NCI-H510A treated with DMSO at 0.1 percent for 48 hours (cell line): ENCODE measurements around the gene ATP2B3.

Source experiments
- DNase-seq: peaks from one replicate; lab custom pipeline; 2025; lab: John Stamatoyannopoulos, UW

Gene ATP2B3

DNA sequence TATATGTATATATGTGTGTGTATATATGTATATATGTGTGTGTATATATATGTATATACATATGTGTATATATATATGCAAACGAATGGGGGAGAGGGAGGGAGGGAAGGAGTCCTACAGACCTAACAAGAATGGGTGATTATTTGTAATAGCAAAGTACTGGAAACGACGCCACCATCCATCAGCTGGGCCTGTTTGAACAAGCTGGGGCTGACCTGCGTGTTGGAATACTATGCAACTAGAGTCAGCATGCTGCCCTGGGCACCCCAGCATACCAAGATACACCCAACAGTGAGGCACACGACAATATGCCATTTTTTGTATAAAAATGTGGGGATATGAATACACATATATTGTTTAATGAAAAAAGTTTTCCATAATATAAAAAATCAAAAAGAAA is 103.1 kb downstream of the ATP2B3 start:
- no peak for DNase-seq

DNA sequence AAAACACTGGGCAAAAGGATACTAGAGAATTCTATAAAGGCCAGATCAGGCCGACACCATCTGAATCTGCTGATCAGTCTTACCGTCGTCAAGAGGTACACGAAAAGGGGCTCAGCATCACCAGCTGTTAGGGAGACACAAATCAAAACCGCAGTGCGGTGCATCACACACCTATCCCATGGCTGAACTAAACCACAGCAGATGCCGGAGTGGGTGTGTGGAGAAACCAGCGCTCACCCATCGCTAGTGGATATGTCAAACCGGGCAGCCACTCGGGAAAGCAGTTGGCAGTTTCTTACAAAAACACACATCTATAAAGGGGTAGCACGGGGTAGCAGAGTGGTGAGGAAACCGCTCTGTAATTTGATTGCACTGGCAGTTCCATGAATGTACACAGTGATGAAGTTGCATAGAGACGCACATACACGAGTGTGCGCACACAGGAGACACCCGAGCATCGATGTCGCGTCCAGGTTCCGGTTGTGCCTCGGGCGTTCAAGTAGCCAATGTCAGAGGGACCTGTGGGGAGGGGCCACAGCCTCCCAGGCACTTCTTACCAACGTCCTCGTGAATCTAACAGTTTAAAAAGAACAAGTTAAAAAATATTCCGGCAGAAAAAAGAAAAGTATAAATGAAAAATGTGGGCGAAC is 104.6 kb downstream of the ATP2B3 start:
- no peak for DNase-seq

DNA sequence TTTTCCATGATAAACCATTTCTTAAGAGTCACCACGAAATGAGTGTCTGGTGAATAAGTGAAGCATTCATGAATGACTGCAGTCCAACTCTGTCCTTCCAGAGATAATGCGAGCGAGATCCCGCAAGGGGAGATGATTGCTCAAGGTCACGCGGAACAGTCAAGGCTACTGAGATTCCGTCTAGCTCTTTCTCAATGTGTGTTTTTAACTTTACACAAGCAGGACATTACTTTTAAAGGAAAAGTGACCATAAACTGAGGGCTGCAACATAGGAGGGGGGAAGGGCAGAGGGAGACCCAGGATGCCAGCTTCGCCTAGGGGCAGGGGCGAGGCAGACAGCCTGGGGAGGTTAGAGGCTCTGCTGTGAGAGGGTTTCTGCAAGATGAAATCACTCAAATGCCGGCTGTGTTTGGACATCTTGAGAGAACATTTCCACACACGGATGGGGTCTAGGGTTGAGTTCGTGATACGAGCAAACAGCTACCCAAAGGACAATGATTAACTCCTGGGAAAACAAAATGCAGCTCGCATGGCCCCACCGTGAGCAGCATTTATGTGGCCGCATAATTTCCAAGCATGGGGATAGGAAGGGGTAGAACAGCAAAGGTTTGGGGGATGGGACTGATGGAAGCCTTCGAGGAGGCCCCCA is 105.3 kb downstream of the ATP2B3 start:
- DNase-seq, result no peak

DNA sequence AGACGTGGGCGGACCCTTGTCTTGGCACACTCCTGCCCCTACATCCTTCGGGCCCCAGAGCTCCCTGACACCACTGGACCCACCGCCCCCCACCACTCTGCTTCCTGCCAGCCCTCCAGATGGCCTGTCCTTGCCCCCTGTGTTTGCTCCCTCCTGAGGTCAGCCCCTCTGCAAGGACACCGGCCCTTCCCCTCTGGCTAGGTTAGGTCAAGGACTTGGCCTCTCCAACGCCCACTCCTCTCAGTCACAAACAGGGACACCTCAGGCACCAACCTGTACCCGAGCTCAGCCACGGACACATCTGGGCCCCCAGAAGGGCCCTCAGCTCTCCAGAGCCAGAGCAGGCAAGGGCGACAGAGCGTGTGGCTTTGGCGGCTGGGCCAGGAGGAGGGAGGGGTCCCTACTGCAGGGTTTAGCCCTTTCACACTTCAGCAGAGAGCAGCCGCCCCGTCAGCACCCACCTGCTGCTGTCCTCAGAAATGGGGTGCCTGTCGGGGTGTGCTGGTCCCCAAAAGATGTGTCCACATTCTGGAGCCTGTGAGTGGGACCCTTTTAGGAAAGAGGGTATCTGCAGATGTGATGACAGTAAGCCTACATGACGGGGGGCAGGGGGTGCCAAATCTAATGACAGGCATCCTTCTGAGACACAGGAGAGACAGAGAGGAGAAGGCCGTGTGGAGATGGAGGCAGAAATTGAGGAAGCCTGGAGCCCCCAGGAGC is 106.0 kb downstream of the ATP2B3 start:
- DNase-seq, result no peak

DNA sequence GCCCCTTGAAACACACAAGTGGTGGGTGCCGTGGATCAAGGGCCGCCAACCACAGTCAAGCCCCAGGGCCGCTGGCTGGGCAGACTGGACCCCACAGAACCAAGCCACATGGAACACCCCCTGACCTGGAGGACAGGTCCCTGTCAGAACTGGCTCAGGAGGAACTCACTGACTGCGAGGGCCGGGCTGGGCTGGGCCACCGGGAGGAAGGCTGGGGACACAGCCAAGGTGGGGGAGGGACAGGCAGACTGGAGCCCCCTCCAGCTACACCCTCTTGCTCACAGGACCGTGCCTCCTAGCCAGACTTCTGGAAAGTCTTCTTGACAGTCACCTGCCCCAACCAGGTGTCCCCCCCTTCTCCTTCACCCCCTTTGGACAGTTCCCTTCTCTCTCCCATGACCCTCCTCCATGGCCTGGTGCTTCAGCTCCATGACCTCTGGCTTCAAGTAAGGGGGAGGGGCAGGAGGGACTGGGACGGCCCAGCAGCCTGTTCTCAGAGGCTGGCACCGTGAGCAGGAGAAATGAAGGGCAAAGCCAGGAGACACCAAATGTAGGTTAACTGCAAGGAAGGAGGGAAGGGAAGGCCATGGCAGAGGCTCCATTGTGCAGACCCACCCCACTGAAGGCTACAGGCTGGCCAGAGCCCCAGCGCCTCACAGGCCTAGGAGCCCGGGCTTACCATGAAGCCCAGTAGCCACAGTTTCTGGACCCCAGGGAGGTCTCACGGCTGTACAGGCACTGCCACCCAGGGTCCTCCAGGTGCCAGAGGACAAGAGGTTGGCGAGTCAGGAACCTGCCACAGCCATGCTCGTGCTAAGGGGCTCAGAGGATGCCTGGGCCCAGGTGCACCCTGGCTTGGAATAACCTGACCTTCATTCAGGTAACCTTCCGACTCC is 107.0 kb downstream of the ATP2B3 start:
- DNase-seq, result no peak

DNA sequence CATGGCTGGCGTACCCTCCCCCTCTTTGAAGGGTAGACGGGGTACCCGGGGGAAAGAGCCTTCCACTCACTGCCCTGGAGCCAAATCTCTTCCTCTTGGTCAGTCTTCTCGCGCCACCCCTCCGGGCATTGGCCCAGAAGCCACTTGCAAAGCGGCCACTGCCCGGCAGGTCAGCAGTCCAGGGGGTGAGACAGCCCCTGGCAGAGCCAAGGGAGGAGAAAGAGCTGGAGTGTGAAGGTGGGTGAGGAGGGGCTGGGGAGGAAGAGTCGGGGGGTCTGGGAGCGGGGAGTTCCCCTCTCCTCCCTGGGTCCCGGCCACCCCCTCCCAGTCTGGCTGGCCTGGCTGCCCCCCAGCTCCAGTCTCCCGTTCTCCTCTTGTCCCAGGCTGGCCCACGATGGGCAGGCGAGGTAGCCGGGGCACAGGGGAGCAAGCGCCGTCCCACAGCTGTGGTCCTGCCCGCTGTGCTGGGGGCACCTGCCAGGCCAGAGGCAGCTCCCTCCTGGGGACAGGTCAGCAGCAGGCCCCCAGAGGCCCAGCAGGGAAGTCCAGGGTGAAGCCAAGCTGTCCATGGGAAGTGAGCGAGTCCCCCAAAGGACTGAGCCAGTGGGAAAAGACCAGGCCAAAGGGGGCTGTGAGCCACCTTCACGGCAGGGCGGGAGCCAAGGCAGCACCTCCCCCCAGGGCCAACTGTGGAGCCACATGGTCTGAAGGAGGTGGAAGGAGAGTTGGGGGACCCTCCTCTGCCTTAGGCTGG is 108.0 kb downstream of the ATP2B3 start:
- no peak for DNase-seq

DNA sequence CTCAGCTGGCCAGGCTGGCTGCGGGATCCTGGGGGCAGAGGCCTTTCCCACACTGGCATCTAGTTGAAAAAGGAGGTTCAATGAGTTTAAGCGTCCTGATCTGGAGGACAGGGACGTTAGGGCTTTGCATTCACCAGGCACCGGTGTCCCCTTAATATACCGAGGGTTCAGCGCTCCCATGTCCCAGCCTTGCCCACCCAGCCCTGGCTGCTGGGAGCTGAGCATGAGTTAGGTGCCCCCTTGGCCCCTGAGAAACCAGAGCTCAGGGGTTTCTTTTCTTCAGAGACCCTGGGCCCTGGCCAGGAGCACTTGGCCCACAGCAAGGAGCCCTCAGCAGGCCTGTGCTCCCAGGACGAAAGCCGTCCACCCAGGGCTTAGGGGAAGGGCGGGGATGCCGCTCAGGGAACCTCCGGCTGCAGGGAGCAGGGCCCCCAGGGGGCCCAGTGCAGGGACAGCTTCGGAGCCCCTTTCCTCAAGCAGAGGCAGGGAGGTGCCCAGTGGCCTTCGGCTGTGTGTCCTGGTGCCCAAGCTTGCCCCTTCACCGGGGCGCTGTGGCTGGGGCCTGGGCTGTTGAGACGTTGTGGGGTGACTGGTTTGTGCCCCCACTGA is 108.7 kb downstream of the ATP2B3 start:
- DNase-seq, result no peak

DNA sequence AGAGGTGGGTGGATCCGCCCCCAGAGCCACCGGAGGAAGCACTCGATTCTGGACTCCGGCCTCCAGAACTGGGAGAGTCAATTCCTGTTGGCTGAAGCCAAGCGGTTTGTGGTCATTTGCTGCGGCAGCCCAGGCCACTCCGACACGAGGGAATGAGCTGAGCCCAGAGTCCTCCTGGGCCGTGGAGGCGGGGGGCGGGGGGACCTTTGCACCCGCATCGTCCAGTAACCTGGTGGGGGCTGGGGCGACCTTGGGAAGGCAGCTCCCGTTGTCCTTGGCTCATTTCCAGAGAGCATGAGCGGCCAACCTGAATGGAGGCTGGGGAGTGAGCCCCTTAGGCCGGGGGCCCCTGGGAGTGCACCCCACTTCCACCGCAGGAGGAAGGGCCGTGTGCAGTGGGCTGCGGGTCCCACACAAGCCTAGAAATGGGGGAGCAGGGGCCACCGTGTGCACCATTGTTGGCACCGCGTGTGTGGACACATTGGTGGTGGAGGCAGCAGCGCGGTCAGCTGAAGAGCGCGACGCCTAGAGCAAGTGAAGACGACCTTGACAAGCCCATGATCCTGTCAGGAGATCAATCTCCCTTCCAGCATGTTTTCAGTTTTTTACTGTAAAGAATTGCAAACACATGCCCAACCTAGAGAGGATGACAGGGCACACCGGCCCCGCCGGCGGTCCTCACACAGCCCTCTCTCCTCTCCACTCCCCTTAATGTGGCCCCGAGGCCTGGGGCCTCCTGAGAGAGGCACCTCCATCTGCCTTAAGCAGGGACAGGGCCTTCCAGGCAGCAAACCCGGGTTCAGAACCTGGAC is 109.6 kb downstream of the ATP2B3 start:
- no peak for DNase-seq

DNA sequence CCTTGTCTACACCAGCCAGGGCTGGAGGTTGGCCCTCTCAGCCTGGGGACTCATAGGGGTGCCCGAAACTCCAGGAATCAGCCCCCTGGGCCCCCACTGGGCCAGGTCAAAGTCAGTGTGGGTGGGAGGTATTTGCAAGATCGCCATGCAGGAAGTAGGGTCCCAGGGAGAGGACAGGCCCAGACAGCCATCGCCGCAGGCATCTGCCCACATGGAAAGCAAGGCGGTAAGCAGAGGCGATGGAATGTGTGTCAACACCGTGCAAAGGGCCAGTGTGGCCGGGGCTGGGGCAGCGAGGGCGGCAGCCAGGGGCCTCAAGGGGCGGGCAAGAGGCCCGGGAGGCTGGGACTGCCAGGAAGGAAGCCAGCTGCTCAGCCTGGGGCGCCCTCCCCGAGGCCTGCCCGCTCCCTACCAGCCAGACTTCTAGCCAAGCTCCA is 110.3 kb downstream of the ATP2B3 start:
- DNase-seq, result no peak

DNA sequence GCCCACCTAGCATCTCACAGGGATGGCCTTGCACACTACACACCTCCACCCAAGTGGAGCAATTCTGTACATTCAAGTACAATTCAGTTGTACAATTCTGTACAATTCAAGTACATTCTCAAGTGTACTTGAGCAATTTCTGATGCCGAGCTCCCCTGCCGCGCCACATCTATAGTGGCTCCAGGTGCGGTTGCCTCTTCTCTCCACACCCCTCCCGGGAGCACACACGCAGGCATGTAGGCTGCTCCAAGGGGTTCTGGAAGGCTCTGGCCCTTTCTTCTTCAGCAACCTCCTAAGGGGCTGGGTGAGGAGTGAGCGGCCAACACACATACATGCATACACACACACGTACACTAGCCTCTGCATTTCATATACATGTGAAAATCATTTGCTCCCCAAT is 110.7 kb downstream of the ATP2B3 start:
- DNase-seq, result peak; percentile 34

DNA sequence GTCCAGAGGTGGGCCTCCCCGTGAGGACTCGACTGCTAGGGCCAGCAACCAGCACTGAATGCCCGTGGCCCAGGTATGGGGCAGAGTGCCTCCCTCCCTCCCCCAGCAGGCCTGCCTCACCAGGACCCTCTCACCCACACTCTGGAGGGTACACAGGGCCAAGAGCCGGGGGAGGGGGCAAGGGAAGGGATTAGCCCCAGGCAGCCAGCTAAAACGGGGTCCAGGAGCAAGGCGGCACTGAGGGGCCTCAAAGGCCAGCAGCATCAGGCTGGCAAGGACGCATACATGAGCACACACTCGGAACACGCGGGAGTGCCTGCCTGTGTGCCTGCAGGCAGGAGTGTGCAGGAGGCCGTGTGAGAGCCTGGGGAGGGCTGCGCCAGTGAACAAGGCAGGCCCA is 111.2 kb downstream of the ATP2B3 start:
- DNase-seq, result no peak

DNA sequence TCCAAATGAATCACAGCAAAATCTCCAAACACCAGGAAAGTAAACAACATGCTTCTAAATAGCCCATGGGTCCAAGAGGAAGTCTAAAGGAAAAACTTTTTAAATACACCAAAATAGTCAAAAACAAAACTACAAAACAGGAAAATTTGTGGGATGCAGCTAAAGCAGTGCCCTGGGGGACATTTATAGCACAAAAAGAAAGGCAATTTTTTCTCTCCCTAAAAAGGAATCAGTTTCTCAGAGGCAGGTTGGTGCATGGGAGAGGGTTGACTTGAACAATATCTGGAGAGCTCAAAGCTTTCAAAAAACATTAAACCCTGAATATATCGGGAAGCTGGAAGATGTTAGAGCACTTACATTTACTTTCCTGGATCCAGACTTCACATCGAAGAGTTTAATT is 113.9 kb downstream of the ATP2B3 start:
- DNase-seq, result no peak

DNA sequence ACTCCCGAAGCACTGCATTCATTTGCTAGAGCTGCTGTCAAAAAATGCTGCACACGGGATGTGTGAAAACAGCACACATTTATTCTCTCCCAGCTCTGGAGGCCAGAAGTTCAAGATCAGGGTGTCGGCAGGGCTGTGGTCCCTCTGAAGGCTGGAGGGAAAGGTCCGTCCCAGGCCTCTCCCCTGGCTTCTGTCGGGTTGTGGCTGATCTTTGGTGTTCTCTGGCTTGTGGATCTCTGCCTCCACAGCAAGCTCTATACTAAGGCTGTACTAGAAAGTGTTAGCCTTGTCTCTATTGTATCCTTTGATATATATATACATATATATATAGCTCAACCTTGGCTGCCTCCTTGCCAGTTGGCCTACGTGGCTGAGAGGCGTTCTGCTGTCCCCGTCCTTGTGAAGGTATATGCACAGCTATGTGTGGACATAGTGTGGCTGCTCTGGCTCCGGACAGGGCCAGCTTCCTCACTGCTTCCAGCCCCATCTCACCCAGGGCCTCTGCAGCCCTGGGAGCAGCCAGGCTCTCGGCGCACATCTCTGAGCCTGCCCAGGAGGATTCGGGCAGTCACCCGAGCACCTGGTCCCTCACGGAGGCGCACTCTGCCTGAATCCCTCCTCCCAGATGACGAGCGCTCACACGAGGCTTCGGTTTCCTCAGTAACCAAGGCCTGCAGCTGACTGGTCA is 114.6 kb downstream of the ATP2B3 start:
- DNase-seq, result no peak
